Raji (cell line): ENCODE measurements around the gene ZNF532.

ENCODE experiments used
- POLR2A ChIP-seq: IDR thresholded peaks from 2 replicates; pipeline ENCODE4 v1.6.1; 2011; ENCODE audit warnings: low read depth, low read length, control low read depth; ENCODE audit not compliant: insufficient read depth

ZNF532 gene

DNA sequence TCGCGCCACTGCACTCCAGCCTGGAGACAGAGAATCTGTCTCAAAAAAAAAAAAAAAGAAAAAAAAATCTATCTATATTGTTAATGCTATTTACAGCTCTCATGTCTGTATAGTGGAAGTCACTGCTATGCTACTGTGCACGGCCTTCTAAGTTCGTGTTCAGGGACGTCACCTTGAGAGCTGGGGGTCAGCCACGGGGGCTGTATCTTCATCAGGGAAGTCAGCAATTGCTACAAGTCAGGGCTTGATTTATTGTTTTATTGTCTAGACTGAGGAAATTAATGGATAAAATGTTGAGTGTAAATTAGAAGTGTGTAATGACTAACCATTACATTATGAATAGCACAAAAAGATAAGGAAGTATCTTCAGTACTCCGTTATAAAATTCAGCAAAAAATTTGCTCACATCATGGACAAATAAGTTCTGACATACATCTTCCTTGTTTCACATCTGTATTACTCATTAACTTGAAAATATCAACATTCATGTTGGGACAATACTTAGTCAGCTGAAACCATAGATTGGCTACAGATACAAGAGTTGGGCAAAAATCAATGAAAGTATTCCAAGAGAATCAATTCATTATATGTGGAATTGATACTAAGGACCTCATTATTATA is 138.4 kb downstream of the ZNF532 start:
- TF ChIP-seq POLR2A: no peak

DNA sequence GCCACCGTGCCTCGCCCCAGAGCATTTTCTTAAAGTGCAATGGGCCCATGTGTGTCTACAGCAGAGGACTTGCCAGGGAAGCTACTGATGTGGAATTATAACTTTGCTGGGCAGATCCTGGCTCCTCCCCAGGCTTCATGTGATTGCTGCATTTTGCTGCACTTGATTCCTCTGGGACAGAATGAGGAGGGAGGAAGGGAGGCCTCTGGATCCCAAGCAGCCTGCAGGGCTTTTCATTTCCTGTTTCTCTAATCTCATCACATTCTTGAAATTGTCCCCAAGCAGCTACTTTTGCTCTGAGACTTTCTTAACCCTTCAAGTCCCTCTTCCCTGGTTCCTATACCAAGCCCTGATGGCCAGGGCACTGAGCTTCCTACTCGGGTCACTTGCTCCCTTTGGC is 140.6 kb downstream of the ZNF532 start:
- no peak for TF ChIP-seq POLR2A

- no peak for TF ChIP-seq POLR2A
Observed at GRCh38 chr18:59006461-59007067, 141.9 kb downstream of the ZNF532 start.

DNA sequence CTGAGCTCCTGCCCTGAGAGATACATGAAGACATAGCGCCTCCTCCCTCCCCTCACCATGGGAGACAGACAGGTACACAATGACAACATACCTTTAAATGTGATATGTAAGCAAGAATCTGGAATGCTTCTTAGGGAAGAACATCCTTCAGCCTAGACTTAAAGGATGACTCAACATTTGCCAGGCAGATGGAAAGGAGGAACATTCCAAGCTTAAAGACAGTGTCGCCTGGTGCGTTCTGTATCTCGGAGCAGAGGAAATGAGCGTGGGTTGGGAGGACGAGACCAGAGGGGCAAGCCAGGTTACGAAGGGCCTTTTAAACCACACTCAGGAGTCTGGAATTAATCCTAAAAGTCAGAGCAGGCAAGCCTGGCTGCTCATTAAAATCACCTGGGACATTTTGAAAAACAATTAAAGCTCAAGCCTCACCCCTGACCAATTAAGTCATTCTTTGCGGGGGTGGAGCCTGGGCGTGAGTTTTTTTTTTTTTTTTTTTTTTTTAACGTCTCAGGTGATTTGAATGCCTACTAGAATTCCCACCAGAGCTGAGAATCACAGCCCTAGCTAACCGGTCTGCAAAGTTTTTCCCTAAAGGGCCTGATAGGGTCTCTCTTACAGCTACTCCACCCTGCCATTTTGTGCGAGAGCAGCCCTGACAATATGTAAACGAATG is 143.8 kb downstream of the ZNF532 start:
- TF ChIP-seq POLR2A: no peak

- TF ChIP-seq POLR2A: no peak
Observed at GRCh38 chr18:59009846-59010245, 145.2 kb downstream of the ZNF532 start.

DNA sequence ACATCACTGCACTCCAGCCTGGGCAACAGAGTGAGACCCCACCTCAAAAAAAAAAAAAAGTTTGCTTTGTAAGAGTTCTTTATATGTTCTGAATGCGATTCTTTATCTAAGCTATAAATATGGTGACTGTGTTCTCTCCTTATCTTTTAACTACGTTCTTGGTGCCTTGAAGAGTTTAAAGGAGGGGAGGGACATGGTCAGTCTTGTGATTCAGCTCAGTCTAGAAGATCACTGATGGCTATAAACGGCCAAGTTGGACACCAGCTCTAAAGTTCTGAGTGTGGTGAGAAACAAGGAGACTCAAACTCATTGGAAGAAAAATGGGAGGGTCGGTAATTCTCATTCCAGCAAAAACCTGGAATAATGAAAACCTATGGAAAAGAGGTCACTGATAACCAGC is 146.6 kb downstream of the ZNF532 start:
- TF ChIP-seq POLR2A: no peak

DNA sequence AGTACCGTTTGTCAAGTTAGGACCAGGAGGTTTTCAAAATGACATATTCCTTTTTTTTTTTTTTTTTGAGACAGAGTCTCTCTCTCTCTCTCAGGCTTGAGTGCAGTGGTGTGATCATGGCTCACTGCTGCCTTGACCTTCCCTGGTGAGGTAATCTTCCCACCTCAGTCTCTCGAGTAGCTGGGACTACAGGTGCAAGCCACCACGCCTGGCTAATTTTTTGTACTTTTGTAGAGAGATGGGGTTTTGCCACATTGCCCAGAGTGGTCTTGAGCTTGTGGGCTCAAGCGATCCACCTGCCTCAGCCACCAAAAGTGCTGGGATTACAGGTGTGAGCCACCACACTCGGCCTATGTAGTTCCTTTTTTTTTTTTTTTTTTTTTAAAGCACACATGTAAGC is 147.1 kb downstream of the ZNF532 start:
- no peak for TF ChIP-seq POLR2A

DNA sequence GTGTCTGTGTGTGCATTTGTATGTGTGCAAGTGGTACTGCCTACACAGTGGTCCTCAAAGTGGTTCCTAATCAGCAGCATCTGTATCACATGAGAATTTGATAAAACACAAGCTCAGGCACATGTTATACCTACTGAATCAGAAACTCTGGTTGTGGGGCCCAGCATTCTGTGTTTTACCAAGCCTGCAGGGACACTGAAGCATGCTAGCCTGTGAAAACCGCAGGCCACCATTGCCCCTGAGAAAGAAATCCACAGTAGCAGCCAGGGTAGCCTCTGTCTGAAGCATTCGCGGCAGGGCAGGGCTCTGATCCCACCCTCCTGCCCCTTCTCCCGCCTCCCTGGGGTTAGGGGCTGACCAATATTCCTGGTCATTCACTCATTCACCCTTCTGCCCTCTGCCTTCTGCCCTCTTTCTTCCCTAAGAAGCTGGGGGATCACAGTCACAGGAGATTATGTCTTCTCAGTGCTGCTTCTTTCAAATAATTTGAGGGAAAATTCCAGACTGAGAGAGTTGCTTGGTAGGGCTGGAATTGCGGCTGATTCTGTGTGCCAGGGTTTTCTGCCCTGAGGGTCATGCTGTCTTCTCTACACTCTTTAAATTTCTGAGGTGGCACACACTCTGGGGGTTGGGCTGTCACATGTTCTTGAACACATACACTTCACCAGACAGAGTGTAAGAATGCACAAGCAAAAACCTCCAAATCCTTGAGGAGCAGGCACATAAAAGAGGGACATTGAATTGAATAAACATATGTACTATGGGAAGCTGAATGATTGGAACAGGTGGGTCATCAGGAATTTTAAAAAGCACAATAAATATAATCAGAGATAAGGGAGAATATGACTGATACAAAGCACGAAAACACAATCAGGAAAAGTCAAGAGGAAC is 148.4 kb downstream of the ZNF532 start:
- no peak for TF ChIP-seq POLR2A

GRCh38 chr18:59013744-59014143 is 149.1 kb downstream of the ZNF532 start:
- TF ChIP-seq POLR2A: no peak

- no peak for TF ChIP-seq POLR2A
Observed at GRCh38 chr18:59015531-59016152, 151.0 kb downstream of the ZNF532 start.

GRCh38 chr18:59021500-59021899 is 156.8 kb downstream of the ZNF532 start:
- TF ChIP-seq POLR2A: no peak

- TF ChIP-seq POLR2A: no peak
Observed at GRCh38 chr18:59022167-59022945, 157.7 kb downstream of the ZNF532 start.

GRCh38 chr18:59024829-59025228 is 160.2 kb downstream of the ZNF532 start:
- no peak for TF ChIP-seq POLR2A

GRCh38 chr18:59026364-59026763 is 161.7 kb downstream of the ZNF532 start:
- TF ChIP-seq POLR2A: no peak
